HK-2 (cell line): Measurements from ENCODE around the gene TMEM187.

ENCODE experiments used
- DNase-seq: peaks from one replicate; pipeline ENCODE4 v3.0.0-alpha.2; 2018; ENCODE audit not compliant: unreplicated experiment

Gene TMEM187

DNA sequence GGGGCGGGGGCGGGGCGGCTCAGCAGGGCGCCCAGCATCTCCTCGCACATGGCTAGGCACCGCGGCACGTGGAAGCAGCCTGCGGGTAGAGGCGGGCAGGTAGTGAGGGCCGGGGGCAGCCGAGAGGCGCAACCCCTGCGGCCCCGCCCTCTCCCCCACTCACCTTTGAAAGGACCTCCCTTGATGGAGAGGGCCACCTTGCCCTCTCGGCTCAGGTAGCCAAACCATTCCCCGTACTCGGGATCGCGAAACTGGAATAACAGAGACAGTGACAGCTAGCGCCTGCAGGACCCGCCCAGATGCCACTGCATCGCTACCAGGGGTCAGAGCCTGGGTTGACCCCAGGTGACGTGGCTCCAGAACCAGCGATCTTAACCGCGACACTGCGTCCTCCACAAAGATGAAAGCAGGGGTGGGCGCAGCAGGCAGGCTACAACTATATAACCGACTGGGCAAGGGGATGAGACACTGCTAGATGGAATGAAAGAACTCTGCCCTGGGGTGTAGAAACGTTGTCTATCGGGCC lies 37.2 kb upstream of the TMEM187 start:
- no peak for DNase-seq

DNA sequence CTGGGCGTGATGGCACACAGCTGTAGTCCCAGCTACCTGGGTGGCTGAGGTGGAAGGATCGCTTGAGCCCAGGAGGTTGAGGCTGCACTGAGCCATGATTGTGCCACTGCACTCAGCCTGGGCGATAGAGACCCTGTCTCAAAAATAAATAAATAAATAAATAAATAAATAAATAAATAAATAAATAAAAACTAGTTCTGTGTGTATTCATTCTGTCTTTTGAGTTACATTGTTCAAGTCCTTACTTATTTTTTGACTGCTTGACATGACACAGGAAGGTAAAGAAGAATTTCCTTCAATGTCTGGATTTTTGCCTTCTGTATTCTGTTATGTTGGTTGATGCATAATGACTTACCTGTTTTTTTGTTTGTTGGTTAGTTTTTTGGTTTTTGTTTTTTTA lies 35.5 kb upstream of the TMEM187 start:
- DNase-seq = no peak

DNA sequence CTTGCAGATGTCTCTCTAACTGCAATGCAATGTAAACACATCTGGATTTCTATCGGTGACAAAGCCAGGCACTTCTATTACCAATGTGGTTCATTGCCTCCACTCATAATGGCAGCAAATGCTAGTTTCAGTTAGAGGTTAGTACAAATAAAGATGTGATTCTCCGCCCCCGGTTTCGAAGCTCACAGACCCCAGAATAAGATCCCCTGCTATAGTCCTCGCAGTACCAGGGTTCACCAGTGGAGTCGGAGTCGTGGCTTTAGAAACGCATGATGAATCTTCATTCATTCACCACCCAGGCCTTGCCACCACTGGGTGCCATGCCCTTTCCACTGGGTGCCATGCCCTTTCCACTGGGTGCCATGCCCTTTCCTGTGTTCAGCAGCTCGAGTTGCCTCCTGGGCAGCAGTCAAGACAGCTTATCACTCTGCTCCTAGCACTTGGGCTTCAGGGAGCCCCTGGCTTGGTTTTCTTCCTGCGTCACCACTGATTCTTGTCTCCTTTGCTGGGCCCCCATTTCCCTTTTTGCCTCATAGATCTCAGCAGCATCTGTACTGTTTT lies 34.2 kb upstream of the TMEM187 start:
- no peak for DNase-seq

DNA sequence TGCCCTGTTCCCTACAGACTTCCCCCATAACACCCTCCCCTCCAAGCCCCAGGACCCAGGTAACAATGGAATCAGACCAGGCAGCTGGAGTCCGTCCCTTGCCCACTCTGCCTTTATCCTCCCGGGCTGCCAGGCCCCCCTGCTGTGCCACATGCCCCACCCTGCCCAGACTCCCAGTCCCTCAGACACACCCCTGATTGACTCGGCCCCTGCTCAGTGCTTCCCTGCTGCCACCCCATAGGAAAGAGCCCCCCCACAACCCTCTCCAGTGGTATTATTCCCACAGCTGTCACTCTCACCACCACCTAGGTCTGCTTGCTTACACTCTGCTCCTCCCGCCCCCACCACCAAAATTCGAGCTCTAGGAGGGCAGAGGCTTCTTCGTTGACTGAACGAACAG lies 33.0 kb upstream of the TMEM187 start:
- DNase-seq = no peak

DNA sequence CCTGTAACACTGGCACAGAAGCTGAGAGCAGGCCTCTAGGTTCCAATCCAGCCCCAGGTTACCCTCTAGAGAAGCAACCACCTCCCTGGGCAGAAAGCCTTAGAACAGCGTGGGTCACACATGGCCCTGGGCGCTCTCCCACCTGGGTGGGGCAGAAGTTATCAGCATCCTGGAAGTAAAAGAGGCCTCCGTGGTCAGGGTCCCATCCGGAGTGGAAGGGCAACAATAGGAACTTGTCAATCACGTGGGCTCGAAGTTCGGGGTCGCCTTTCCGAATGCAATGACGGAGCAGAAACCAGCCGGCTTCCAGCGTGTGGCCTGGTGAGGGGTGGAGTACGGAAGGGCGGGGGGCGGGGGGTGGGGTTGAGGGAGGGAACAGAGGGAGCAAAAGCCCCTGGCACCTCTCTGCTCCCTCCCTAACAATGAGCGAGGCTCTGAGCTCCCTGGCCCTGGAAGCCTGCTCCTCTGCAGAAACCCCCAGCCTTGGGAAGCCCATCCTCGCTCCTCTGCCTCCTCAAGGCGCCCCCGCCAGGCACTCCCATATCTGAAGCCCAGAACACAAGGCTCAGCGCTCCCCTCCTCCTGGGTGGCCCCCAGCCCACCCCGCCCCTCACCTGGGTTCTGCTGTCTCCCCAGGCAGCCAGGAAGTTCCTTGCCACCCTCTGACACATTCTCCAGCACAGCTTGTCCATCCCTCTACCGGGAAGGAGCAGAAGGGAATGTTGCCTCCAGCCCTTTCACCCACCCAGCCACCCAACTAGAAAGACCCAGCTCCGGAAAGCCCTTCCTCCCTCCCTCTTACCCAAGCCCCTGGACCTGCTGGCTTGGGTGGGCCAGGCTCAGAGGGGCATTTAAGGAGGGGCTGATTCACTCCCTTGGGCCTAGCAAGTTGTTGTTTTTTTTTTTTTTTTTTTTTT lies 31.0 kb upstream of the TMEM187 start:
- DNase-seq = no peak

DNA sequence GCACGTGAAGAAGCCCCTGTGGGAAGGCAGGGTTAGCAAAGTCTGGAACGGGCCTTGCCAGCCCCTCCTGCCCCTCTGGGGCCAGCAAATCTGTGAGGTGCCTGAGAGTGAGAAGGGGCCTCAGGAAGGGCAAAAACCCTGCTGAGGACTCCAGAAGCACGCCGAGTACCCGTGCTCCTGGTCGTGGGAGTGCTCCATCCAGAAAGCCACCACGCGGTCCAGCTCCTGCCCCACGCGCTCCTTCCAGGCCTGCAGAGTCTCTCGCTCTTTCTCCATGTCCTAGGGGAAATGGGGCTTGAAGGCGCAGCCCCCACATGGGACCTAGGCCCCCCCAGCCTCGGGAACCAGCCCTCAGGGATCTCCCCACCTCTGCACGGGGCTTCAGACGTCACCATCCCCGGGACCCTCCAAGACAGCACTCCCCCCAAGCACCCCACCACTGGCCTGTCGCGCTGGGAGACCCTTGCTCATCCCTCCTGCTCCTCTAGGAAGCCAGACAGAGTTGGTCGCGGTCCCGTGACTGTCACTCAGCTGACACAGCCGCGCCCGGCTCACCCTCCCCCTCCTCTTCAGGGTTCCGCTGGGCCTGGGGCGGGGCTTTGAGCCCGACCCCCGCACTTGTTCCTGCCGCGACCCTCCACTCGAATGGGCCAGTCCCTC lies 28.3 kb upstream of the TMEM187 start, which contains the start of gene RENBP:
Gene RENBP, minus strand, starts transcription at position 504 of the 660 bp plus-strand sequence. Its CDS starts 33 bp downstream, at position 471.
- no peak for DNase-seq

DNA sequence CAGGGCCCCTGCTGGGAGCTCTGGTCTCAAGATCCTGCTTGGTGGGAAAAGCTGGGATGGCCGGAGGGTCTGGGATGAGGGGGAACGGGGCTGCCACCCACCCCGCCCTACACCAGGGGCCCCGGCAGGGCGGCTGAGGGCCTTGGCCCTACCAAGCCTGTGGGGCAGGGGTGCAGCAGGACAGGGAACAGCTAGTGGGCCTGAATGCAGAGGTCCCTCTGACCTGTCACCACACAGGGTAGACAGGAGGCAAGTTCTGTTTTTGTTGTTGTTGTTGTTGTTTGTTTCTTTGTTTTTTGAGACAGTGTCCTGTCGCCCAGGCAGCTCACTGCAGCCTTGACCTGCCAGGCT lies 27.8 kb upstream of the TMEM187 start:
- DNase-seq = no peak

DNA sequence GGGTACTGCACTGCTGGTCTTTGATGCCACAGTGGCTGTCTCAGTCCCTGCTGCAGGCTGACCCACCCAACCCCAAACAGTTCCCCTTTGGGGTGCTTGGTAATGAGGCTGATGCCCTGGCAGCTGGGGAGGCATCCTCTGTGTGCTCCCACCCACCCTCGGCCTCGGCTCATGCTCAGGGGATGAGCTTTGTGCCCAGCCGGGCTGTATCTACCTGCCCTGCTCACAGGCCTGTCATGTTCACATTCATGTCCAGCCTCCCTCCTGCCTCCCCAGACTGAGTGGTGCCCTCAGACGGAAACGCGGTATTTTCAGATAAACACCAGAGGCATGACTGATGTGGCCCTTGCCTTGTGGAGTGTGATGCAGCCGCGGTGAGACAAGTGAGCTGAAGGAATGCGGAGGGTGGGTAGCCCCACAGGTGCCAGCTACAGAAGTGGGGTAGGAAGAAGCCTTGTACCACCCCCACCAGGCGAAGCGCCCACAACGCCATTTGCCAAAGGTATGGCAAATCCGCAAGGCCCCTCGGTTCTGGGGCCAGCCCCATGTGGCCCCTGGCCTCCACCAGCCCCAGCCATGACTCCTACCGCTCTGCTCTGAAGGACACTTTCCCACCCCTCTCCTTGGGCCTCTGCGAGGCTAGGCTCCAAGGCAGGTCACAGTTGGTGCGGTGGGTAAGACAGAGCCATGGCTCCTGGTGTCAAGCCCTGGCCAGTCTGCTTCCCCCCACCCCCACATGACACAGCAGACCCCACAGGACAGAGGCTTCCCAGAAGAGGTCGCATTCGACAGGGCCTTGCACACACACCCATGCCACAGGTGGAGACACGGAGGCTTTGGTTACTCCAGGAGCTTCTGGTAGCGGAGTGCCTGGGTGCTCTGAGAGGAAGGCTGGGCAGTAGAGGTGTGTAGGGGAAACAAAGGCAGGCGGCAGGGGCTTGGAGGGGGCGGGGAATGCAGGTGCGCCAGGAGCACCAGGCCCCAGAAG lies 26.3 kb upstream of the TMEM187 start:
- DNase-seq = no peak

DNA sequence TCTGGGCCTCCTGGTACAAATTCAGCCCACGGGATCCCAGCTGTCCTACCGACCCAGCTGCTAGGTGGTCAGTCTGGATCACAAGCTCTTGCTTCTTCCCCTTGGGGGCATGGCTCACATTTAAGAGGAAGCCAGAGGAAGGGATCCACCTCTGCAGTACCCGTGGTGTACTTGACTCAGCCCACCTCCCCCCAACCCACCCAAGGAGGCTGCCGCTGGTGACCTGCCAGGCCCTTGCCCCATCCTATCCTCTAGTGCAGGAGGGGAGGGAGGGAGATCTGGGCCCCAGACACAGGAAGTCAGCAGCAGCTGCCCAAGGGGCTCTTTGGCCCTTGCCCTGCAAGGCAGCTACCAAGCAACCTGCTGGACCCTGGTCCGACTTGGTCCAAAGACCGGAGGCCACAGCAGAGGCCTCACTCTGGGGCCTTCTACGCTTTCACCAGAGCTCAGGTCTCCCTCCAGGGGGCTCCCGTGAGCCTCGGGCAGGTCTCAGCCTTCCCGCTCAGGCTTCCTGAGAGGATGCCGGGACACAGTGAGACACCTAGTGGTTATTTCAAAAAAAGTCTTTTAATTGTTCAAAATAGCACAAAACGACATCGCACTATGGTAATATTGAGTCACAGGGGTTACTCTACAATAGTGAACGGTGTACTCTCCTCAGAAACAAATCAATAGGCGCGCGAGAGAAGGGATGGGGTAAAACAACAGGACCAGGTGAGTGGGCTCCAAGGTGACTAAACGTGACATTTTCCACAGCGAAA lies 25.4 kb upstream of the TMEM187 start:
- DNase-seq = peak; percentile 77

DNA sequence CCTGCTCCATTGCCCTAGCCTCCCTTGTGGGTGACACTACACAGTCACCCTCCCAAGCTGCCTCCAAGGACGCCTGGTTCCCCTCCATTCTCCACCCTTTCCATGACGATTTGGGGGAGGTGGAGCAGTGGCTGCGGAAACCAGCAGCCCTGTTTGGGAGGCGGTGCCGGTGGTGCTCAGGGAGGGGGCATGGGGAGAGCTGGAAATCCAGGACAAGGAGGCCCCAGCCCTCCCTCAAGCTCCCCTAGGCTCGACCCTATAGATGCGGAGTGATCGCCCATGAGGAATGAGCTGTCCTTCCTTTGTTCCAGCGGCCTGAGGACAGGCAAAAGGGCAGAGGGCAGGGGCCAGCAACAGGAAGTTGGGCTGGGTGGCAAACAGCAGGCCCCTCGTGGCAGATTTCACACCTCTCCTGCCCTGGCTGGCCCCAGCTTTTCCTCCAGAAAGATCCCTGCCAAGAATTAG lies 24.5 kb upstream of the TMEM187 start:
- DNase-seq = no peak

DNA sequence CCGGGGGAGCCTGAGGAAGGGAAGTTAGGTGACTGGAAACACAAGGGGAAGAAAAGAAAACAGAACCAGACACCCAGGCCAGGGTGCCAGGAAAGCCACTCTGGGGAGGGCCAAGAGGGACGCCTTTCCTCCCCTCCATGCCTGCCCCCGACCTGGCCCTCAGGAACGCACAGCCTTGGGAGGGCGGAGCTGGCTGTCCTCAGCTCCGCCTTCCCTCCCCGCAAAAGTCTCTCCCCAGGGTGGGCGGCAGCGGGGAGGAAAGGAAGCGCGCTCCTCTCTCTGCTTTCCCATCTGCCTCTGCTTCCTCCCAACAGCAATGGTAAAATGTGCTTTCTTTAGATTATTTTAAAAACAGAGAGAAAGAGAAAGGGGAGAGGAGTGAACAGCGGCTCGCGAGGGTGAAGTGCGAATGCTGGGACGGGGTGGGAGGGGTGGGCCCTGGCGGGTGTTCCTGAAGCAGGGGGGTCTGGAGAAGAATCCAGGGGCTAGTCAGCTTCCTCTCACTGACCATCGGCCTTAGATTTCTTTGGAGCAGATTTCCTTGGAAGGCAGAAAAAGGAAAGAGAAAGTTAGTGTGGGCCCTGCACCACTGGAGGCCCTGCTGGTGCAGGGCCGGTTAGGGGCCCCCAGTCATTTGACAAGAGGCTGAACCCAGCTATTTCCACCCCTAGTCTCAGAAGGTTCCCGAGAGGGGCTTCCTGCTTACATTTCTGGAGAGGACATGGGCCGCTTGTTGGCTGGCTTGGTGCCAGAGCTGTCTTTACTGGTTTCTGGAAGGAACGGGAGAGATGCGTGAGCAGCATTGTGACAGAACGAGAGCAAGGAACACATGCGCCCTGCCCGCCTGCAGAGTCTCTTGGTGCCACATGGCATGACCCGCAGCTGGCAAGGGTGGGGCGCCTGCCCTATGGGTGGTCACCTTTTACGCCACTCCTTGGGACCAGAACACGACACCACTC lies 23.4 kb upstream of the TMEM187 start:
- no peak for DNase-seq

DNA sequence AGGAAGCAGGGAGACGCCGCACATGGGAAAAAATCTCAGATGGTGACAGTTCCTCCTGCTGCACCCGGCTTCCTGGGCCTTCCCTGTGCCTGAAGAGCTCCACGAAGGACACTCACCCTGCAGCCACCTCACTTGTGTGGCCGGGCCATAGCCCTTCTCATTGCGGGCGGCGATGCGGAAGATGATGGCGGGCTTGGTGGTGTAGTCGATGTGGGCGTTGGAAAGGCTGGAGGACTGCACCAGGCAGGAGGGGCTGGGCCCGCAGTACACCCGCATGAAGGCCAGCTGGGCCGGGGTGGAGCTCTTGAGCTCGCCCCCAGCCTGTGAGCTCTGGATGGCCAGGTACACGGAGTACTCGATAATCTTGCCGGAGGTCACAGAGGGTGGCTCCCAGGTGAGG lies 22.4 kb upstream of the TMEM187 start:
- DNase-seq = no peak

DNA sequence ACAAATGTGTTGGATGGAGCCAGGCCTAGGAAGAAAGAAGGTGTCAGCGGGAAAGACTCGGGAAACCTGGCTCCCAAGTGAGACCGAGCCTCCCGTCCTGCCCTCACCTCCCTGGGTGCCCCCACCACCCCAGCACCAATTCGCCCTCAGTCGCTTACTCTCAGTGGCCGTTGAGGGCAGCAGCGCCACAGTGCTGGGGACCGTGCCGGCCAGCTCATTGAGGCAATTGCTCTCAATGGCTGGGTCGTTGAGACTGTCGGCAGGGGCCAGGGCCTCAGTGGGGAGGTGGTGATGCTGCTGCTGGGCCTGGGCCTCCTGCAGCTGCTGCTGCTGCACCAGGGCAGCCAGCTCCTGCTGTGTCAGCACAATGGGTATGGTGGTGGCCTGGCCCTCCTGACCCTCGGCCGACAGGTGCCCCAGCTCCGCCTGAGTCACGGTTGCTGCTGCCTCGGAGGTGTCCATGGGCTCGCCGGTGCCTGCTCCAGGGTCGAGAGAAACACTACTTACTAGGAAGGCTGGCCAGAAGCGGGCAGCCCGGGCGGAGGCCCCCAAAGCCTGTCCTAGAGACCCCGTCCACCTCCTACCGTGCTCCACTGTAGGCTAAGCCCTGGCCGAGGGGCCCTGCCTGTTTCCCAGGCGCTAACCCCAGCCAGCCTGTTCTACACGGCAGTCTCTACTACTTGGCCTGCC lies 20.7 kb upstream of the TMEM187 start:
- DNase-seq = no peak

DNA sequence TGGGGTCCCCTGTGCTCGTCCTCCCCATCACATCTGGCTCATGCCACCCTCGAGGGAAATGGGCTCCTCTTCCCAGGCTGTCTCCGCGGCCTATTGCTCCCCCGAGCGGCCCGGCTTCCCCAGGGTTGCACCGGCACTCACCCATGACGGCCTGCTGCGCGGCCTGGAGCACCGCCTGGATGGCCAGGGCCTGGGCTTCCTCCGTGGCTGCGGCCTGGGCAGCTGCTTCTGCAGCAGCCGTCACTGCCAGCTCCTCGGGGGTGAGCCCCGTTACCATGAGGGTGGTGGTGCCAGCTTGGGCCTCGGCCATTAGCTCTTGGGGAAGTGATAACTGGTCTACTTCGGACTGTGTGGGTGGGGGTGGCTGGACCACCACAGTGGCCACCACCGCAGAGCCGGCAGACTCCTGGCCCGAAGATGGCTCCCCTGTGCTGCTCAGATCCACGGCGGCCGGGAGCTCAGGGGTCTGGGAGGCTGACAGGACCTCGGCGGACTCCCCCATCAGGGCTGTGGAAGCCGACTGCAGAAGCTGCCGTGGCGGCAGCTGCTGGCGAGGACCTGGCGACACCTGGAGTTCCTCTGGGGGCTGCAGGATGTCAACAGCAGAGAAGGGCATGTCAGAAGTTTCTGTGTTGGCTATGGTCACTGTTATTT lies 20.1 kb upstream of the TMEM187 start:
- no peak for DNase-seq

DNA sequence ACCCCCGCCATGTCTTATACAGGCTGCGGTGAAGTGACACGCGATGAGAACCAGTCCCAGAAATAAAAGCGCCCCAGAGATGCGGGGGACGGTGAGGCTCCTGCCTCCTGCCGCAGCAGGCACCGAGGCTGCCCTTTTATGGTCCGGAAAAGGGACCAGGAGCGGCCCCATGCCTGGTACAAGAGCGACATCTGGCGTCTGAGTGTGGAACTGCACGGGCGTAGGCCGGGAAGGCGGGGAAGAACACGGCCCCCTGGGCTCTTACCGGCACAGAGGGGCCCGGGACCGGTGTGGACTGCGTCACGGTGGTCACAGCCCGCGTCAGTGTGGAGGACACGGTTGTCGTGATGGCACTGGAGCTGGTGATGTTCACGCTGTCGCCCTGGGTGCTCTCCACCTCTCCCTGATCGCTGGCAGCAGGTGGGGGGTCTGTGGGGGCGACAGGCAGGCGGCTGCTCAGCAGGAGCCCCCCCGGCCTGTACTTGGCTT lies 19.2 kb upstream of the TMEM187 start:
- peak; percentile 60 for DNase-seq

DNA sequence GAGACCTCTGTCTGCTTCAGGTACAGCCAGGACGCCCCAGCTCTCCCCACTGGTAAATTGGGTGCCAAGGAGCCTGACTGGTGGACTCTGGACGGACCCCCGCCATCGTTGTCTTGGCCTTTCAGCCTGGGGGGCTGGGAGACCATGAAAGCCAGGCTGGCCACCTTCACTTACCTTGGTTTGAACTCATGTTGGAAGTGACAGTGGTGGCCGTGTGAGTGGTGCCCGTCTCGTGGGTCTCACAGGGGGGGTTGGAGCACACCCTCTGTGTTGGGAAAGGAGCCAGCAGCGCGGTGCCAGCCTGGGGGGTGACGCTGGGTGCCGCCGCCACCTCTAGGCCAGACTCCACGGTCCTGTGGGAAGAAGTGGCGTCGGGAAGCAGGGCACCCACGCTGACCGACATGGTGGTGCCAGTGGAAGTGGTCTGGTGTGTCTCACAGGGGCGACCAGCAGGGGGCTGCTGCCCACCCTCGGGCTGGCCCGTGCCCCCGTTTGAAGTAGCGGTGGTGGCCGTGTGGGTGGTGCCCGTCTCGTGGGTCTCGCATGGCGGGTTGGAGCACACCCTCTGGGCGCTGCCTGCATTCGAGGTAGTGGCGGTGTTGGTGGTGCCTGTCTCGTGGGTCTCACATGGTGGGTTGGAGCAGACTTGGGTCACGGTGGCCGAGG lies 18.5 kb upstream of the TMEM187 start:
- DNase-seq = no peak

DNA sequence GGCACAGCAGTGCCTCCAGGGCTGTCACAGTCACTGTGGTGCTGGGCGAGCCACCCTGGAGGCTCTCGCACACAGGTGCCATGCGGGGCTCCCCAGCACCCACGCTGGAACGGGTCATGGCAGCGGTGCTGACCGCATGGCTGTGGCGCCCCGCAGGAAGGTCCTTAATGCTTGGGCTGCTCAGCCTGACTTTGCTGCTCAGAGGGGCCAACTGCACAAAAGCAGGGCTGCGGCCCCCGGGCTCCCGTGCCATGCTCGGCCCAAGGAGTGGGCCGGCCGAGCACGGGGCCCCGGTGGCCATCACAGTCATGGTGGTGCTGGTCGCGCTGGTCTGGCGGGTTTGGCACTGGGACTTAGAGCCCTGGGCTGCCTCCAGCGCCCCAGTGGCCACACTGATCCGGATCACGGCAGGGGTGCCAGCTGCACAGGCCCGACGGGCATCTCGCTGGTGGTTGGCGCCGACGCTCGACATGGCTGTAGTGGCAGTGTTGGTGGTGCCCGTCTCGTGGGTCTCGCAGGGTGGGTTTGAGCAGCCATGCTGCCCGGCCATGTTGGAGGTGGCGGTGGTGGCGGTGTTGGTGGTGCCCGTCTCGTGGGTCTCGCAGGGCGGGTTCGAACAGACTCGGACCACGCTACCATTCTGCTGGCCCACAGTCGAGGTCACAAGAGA lies 17.9 kb upstream of the TMEM187 start:
- DNase-seq = no peak
